Spinal cord (tissue), 10 donors: ENCODE results near the gene ALS2CL. TPM values are rescaled to one million over a fixed set of nuclear protein-coding genes. Genes with fewer than 3 reads are reported as not detected.
"Not testable (repeated sequence)": the region's sequence is repeated elsewhere in the genome, so short reads cannot be mapped to it uniquely, and the experiment has no call there.

Source experiments
- DNase-seq, 6 donors: peaks; one replicate each; pipeline versions ENCODE4 v3.0.0 to v3.0.0-alpha.2; 2013 to 2015; ENCODE audit warnings: low spot score in 6 of 6, low read depth in 4 of 6
- H3K27ac ChIP-seq: one replicate; pipeline ENCODE4 v1.5.1; 2013; ENCODE audit warnings: low read depth, low read length, control low read depth
- H3K27me3 ChIP-seq: one replicate; pipeline ENCODE4 v1.6.1; 2013; ENCODE audit warnings: low read length; ENCODE audit not compliant: control insufficient read depth, insufficient read depth
- H3K36me3 ChIP-seq: one replicate; pipeline ENCODE4 v1.6.1; 2013; ENCODE audit warnings: low read length; ENCODE audit not compliant: control insufficient read depth, insufficient read depth
- H3K4me1 ChIP-seq: one replicate; pipeline ENCODE4 v1.6.1; 2013; ENCODE audit warnings: low read length; ENCODE audit not compliant: control insufficient read depth, insufficient read depth
- H3K4me3 ChIP-seq: one replicate; pipeline ENCODE4 v1.5.1; 2013; ENCODE audit warnings: low read depth, low read length, control low read depth
- H3K9me3 ChIP-seq: one replicate; pipeline ENCODE4 v1.6.1; 2013; ENCODE audit warnings: low read length; ENCODE audit not compliant: control insufficient read depth, insufficient read depth
- WGBS: methylation state at CpG from one replicate; pipeline ENCODE4 v1.1.5; 2013; ENCODE audit warnings: missing lambda C conversion rate; ENCODE audit not compliant: insufficient coverage; 5-methylcytosine and 5-hydroxymethylcytosine counted together
- polyA plus RNA-seq, 2 donors: library from polyadenylated mRNA; unstranded; fragments of 120-200 nt; gene quantifications; one replicate each; pipeline ENCODE4 v1.2.1, GENCODE V29; 2013; ENCODE audit not compliant: insufficient read length in 2 of 2
- total RNA-seq, 2 donors: library from RNA; depleted of rRNA in 1 of 2; stranded (reverse); fragments of 120-200 nt in 1 of 2; fragments of >200 nt in 1 of 2; gene quantifications; one replicate each; pipeline versions ENCODE4 v1.2.3 to v1.2.4, GENCODE V29; 2013 to 2014
- donor health status: healthy.

Gene ALS2CL
- total and polyA plus RNA-seq, 4 donors = 5.3 to 8.3 (median 5.9) TPM

- Histone ChIP-seq H3K4me1 (peaks cover 37% of the 10 kb centered on the region), H3K36me3 (peaks cover 20% of the 10 kb centered on the region)
- not testable (repeated sequence) for H3K27ac ChIP-seq, DNase-seq, H3K4me3 ChIP-seq, H3K9me3 ChIP-seq, H3K27me3 ChIP-seq
- 41% methylated on average over 6 of the region's 7 CpGs for WGBS
Observed at GRCh38 chr3:46704346-46704745, 10.9 kb upstream of the ALS2CL start.

GRCh38 chr3:46703013-46703520 is 9.6 kb upstream of the ALS2CL start:
- H3K4me3 ChIP-seq = no peak overlapping the region
- H3K27ac ChIP-seq = no peak overlapping the region
- 93% methylated on average over 4 of the region's 4 CpGs for WGBS
- H3K27me3 ChIP-seq = no peaks in the 10 kb centered on the region
- no peaks in the 10 kb centered on the region for H3K9me3 ChIP-seq
- no peak for DNase-seq
- peaks cover 14% of the 10 kb centered on the region for H3K36me3 ChIP-seq
- H3K4me1 ChIP-seq = peaks cover 37% of the 10 kb centered on the region

GRCh38 chr3:46702246-46703012 is 8.9 kb upstream of the ALS2CL start:
- Histone ChIP-seq H3K36me3 (peaks cover 11% of the 10 kb centered on the region), H3K27ac (no peak overlapping the region), H3K9me3 (no peaks in the 10 kb centered on the region), H3K4me1 (peaks cover 37% of the 10 kb centered on the region), H3K4me3 (no peak overlapping the region), H3K27me3 (no peaks in the 10 kb centered on the region)
- DNase-seq = peak in 1 of 6 donors; percentile 12
- WGBS = 67% methylated on average over 3 of the region's 4 CpGs

- Histone ChIP-seq H3K36me3 (peaks cover 3% of the 10 kb centered on the region), H3K9me3 (no peaks in the 10 kb centered on the region), H3K27me3 (no peaks in the 10 kb centered on the region), H3K4me3 (peak within 1 kb of the TSS; percentile 24), H3K27ac (no peak within 1 kb of the TSS), H3K4me1 (peaks cover 39% of the 10 kb centered on the region)
- WGBS = 1% methylated on average over 49 of the region's 51 CpGs
- peak in 3 of 6 donors; percentile 38 to 43 (median 39) for DNase-seq
Observed at GRCh38 chr3:46701181-46701939, 7.9 kb upstream of the ALS2CL start, which contains the start of gene TMIE. Gene TMIE (plus strand): TSS chr3:46701392. CDS start chr3:46701488, 96 bp downstream.

GRCh38 chr3:46700772-46701171 is 7.3 kb upstream of the ALS2CL start:
- no peaks in the 10 kb centered on the region for H3K36me3 ChIP-seq
- no peak overlapping the region for H3K27ac ChIP-seq
- no peaks in the 10 kb centered on the region for H3K27me3 ChIP-seq
- peaks cover 45% of the 10 kb centered on the region for H3K4me1 ChIP-seq
- peak overlapping the region; percentile 24 for H3K4me3 ChIP-seq
- no peaks in the 10 kb centered on the region for H3K9me3 ChIP-seq
- 10% methylated on average over 4 of the region's 4 CpGs for WGBS
- DNase-seq = peak in 5 of 6 donors; percentile 63 to 94 (median 73)

GRCh38 chr3:46699676-46700523 is 6.4 kb upstream of the ALS2CL start:
- DNase-seq = no peak
- no peaks in the 10 kb centered on the region for H3K9me3 ChIP-seq
- no peak overlapping the region for H3K4me3 ChIP-seq
- no peaks in the 10 kb centered on the region for H3K36me3 ChIP-seq
- 86% methylated on average over 8 of the region's 8 CpGs for WGBS
- H3K27ac ChIP-seq = no peak overlapping the region
- H3K27me3 ChIP-seq = no peaks in the 10 kb centered on the region
- H3K4me1 ChIP-seq = peaks cover 49% of the 10 kb centered on the region

- Histone ChIP-seq H3K4me1 (peaks cover 57% of the 10 kb centered on the region), H3K36me3 (no peaks in the 10 kb centered on the region), H3K27ac (no peak overlapping the region), H3K9me3 (no peaks in the 10 kb centered on the region), H3K27me3 (peaks cover 22% of the 10 kb centered on the region), H3K4me3 (no peak overlapping the region)
- 88% methylated on average over 4 of the region's 4 CpGs for WGBS
- DNase-seq = no peak
Observed at GRCh38 chr3:46695962-46696894, 2.7 kb upstream of the ALS2CL start.

GRCh38 chr3:46695177-46695961 is 1.9 kb upstream of the ALS2CL start:
- Histone ChIP-seq H3K4me1 (peaks cover 57% of the 10 kb centered on the region), H3K36me3 (no peaks in the 10 kb centered on the region), H3K27me3 (peaks cover 22% of the 10 kb centered on the region), H3K27ac (no peak overlapping the region), H3K9me3 (no peaks in the 10 kb centered on the region), H3K4me3 (no peak overlapping the region)
- peak in 1 of 6 donors; percentile 28 for DNase-seq
- 68% methylated on average over 10 of the region's 11 CpGs for WGBS
